ENCODE data around the gene ORAI1. TPM values are rescaled to one million over a fixed set of nuclear protein-coding genes. Genes with fewer than 3 reads are reported as not detected.
A peak's percentile ranks its signal among the peaks of the same experiment; 100 is the strongest.
"Not testable (repeated sequence)": the region's sequence is repeated elsewhere in the genome, so short reads cannot be mapped to it uniquely, and the experiment has no call there.

The ORAI1 gene
- total RNA-seq, 2 donors from 2014 or later: 13.7 to 15.5 TPM

- intact Hi-C loops (cut with DNase I, micrococcal nuclease): no loop called here
- ATAC-seq (no peak), DNase-seq (no peak)
Measured at GRCh38 chr12:121596526-121596925, 29.8 kb upstream of the ORAI1 start.

GRCh38 chr12:121600702-121601336, 25.5 kb upstream of the ORAI1 start:
- DNase-seq: peak; percentile 56 to 70
- ATAC-seq: peak; percentile 86
- intact Hi-C loops (cut with DNase I, micrococcal nuclease): no loop called here

- intact Hi-C loops (cut with DNase I, micrococcal nuclease): no loop called here
- DNase-seq (no peak), ATAC-seq (no peak)
Measured at GRCh38 chr12:121602766-121603165, 23.6 kb upstream of the ORAI1 start.

- intact Hi-C loops (cut with DNase I, micrococcal nuclease): no loop called here
- DNase-seq (no peak), ATAC-seq (no peak)
Measured at GRCh38 chr12:121603581-121603980, 22.7 kb upstream of the ORAI1 start.

- ATAC-seq (no peak), DNase-seq (no peak)
- intact Hi-C loops (cut with DNase I, micrococcal nuclease): no loop called here
Measured at GRCh38 chr12:121608301-121608700, 18.0 kb upstream of the ORAI1 start.

GRCh38 chr12:121610239-121611149, 15.8 kb upstream of the ORAI1 start:
- intact Hi-C loops (cut with DNase I, micrococcal nuclease): no loop called here
- DNase-seq (peak in 1 of 2 donors; percentile 61), ATAC-seq (peak; percentile 77)

GRCh38 chr12:121611306-121611705, 15.0 kb upstream of the ORAI1 start:
- intact Hi-C loops (cut with DNase I, micrococcal nuclease): no loop called here
- ATAC-seq: peak; percentile 39
- no peak for DNase-seq

GRCh38 chr12:121613462-121613861, 12.9 kb upstream of the ORAI1 start:
- ATAC-seq (no peak), DNase-seq (no peak)
- intact Hi-C loops (cut with DNase I, micrococcal nuclease): no loop called here

- intact Hi-C loops (cut with DNase I, micrococcal nuclease): no loop called here
- ATAC-seq: no peak
- no peak for DNase-seq
Measured at GRCh38 chr12:121614872-121615467, 11.4 kb upstream of the ORAI1 start.

GRCh38 chr12:121618659-121619233, 7.6 kb upstream of the ORAI1 start:
- intact Hi-C loops (cut with DNase I, micrococcal nuclease): no loop called here
- DNase-seq (no peak), ATAC-seq (no peak)

GRCh38 chr12:121620333-121620891, 5.9 kb upstream of the ORAI1 start:
- intact Hi-C loops (cut with DNase I, micrococcal nuclease): no loop called here
- DNase-seq: no peak
- no peak for ATAC-seq

GRCh38 chr12:121626853-121627640, 717 bp downstream of the ORAI1 start:
- ATAC-seq (peak; percentile 52), DNase-seq (peak; percentile 63 to 76)
- intact Hi-C loops (cut with DNase I, micrococcal nuclease): loop anchor here in 1 of 2 donors (5.0 kb wide), 1 partner anchor 75 kb away; no protein-coding TSS in a partner anchor

- intact Hi-C loops (cut with DNase I, micrococcal nuclease): loop anchor here in 1 of 2 donors (5.0 kb wide), 1 partner anchor 76 kb away; no protein-coding TSS in a partner anchor
- ATAC-seq (peak; percentile 37), DNase-seq (peak; percentile 60 to 68)
Measured at GRCh38 chr12:121628037-121628436, 1.7 kb downstream of the ORAI1 start.

- DNase-seq: no peak
- intact Hi-C loops (cut with DNase I, micrococcal nuclease): loop anchor here in 1 of 2 donors (5.0 kb wide), 1 partner anchor 76 kb away; no protein-coding TSS in a partner anchor
- ATAC-seq: no peak
Measured at GRCh38 chr12:121628536-121628935, 2.2 kb downstream of the ORAI1 start.

- DNase-seq: no peak
- intact Hi-C loops (cut with DNase I, micrococcal nuclease): no loop called here
- ATAC-seq: no peak
Measured at GRCh38 chr12:121630791-121631355, 4.5 kb downstream of the ORAI1 start.

- DNase-seq: no peak
- ATAC-seq: no peak
- intact Hi-C loops (cut with DNase I, micrococcal nuclease): no loop called here
Measured at GRCh38 chr12:121632069-121632970, 6.0 kb downstream of the ORAI1 start.

GRCh38 chr12:121633833-121634196, 7.5 kb downstream of the ORAI1 start:
- intact Hi-C loops (cut with DNase I, micrococcal nuclease); DNase-seq; ATAC-seq: not testable (repeated sequence)
